EL (cell line): Measurements from ENCODE around the gene DNAJB13.
"Not testable (repeated sequence)": the region's sequence is repeated elsewhere in the genome, so short reads cannot be mapped to it uniquely, and the experiment has no call there.

Experiments used
- DNase-seq: peaks from one replicate; pipeline ENCODE4 v3.0.0-alpha.2; 2016

DNAJB13 gene

GRCh38 chr11:73978576-73979086 is 27.8 kb downstream of the DNAJB13 start:
- no peak for DNase-seq

GRCh38 chr11:73980001-73980961 is 29.5 kb downstream of the DNAJB13 start:
- peak; percentile 26 for DNase-seq

GRCh38 chr11:73981051-73981805 is 30.4 kb downstream of the DNAJB13 start:
- no peak for DNase-seq

GRCh38 chr11:73982595-73982989 is 31.8 kb downstream of the DNAJB13 start, which contains the start of gene UCP2:
UCP2 (minus strand) TSS chr11:73982843; CDS start chr11:73978378, 4,465 bp downstream.
- peak; percentile 89 for DNase-seq

GRCh38 chr11:73982990-73983740 is 32.3 kb downstream of the DNAJB13 start:
- peak; percentile 95 for DNase-seq

- no peak for DNase-seq
Measured at GRCh38 chr11:73983741-73984538, 33.1 kb downstream of the DNAJB13 start.

- not testable (repeated sequence) for DNase-seq
Measured at GRCh38 chr11:73985661-73986060, 34.8 kb downstream of the DNAJB13 start.

GRCh38 chr11:73988227-73988626 is 37.4 kb downstream of the DNAJB13 start:
- no peak for DNase-seq

GRCh38 chr11:73989156-73989555 is 38.3 kb downstream of the DNAJB13 start:
- DNase-seq = no peak

GRCh38 chr11:73990730-73991129 is 39.9 kb downstream of the DNAJB13 start:
- DNase-seq = no peak

GRCh38 chr11:73991471-73992006 is 40.7 kb downstream of the DNAJB13 start:
- no peak for DNase-seq

- no peak for DNase-seq
Measured at GRCh38 chr11:73995247-73995646, 44.4 kb downstream of the DNAJB13 start.

- no peak for DNase-seq
Measured at GRCh38 chr11:73995731-73996130, 44.9 kb downstream of the DNAJB13 start.

GRCh38 chr11:73996161-73996747 is 45.4 kb downstream of the DNAJB13 start:
- DNase-seq = no peak

- no peak for DNase-seq
Measured at GRCh38 chr11:73997120-73997770, 46.4 kb downstream of the DNAJB13 start.

- DNase-seq = no peak
Measured at GRCh38 chr11:73998846-73999575, 48.2 kb downstream of the DNAJB13 start.

GRCh38 chr11:73999581-74000306 is 48.9 kb downstream of the DNAJB13 start:
- no peak for DNase-seq

GRCh38 chr11:74000307-74001133 is 49.7 kb downstream of the DNAJB13 start:
- no peak for DNase-seq
